IPS-NIHi11 (cell line): Measurements from ENCODE around the gene KRTAP19-2.

Source experiments
- DNase-seq: peaks from one replicate; pipeline ENCODE4 v3.0.0; 2012; ENCODE audit warnings: mixed read lengths, low spot score

Gene KRTAP19-2

GRCh38 chr21:30487336-30487735 is at the start of gene KRTAP19-2:
TSS of gene KRTAP19-2 (minus strand) at chr21:30487436. CDS start at chr21:30487348, 88 bp downstream.
- no peak for DNase-seq

- no peak for DNase-seq
Observed at GRCh38 chr21:30518876-30519275, 31.6 kb upstream of the KRTAP19-2 start.

- no peak for DNase-seq
Observed at GRCh38 chr21:30515681-30516080, 28.4 kb upstream of the KRTAP19-2 start.

- DNase-seq, result peak; percentile 24
Observed at GRCh38 chr21:30505621-30506205, 18.5 kb upstream of the KRTAP19-2 start.

GRCh38 chr21:30502041-30502440 is 14.8 kb upstream of the KRTAP19-2 start, which contains the start of gene KRTAP19-5:
TSS of gene KRTAP19-5 (minus strand) at chr21:30502141. CDS start at chr21:30502090, 51 bp downstream.
- DNase-seq, result no peak

GRCh38 chr21:30497065-30497464 is 9.8 kb upstream of the KRTAP19-2 start, which contains the start of gene KRTAP19-4:
TSS of gene KRTAP19-4 (minus strand) at chr21:30497165. CDS start at chr21:30497110, 55 bp downstream.
- DNase-seq, result no peak

GRCh38 chr21:30491963-30492428 is 4.8 kb upstream of the KRTAP19-2 start, which contains the start of gene KRTAP19-3:
TSS of gene KRTAP19-3 (minus strand) at chr21:30492013. CDS start at chr21:30491957, 56 bp downstream.
- DNase-seq, result no peak

- DNase-seq, result no peak
Observed at GRCh38 chr21:30486180-30486579, 1.1 kb downstream of the KRTAP19-2 start.

- DNase-seq, result no peak
Observed at GRCh38 chr21:30482130-30482529, 5.1 kb downstream of the KRTAP19-2 start.

GRCh38 chr21:30480145-30480544 is 7.1 kb downstream of the KRTAP19-2 start, which contains the start of gene KRTAP19-1:
TSS of gene KRTAP19-1 (minus strand) at chr21:30480367. CDS start at chr21:30480317, 50 bp downstream.
- DNase-seq, result no peak

GRCh38 chr21:30479259-30479658 is 8.0 kb downstream of the KRTAP19-2 start:
- no peak for DNase-seq

- no peak for DNase-seq
Observed at GRCh38 chr21:30478004-30478403, 9.2 kb downstream of the KRTAP19-2 start.

GRCh38 chr21:30468900-30469714 is 18.1 kb downstream of the KRTAP19-2 start:
- no peak for DNase-seq

GRCh38 chr21:30463713-30464112 is 23.5 kb downstream of the KRTAP19-2 start:
- peak; percentile 24 for DNase-seq

GRCh38 chr21:30448514-30448913 is 38.7 kb downstream of the KRTAP19-2 start:
- DNase-seq, result no peak

GRCh38 chr21:30447056-30447455 is 40.2 kb downstream of the KRTAP19-2 start:
- DNase-seq, result no peak

GRCh38 chr21:30444204-30444603 is 43.0 kb downstream of the KRTAP19-2 start:
- no peak for DNase-seq

- DNase-seq, result no peak
Observed at GRCh38 chr21:30443226-30443625, 44.0 kb downstream of the KRTAP19-2 start.

- no peak for DNase-seq
Observed at GRCh38 chr21:30439975-30440374, 47.3 kb downstream of the KRTAP19-2 start, which contains the start of gene KRTAP15-1. TSS of gene KRTAP15-1 (plus strand) at chr21:30440275. CDS start at chr21:30440328, 53 bp downstream.
